DMS114 treated with DMSO at 0.1 percent for 48 hours (cell line): ENCODE measurements around the gene MLLT10.
"Not testable (repeated sequence)": the region's sequence is repeated elsewhere in the genome, so short reads cannot be mapped to it uniquely, and the experiment has no call there.

ENCODE experiments used
- DNase-seq: peaks from one replicate; lab custom pipeline; 2025; ENCODE audit not compliant: unreplicated experiment; lab: John Stamatoyannopoulos, UW

MLLT10 gene

GRCh38 chr10:21527598-21528235 lies 6.3 kb upstream of the MLLT10 start:
- DNase-seq, result no peak

GRCh38 chr10:21528236-21529031 lies 5.6 kb upstream of the MLLT10 start:
- DNase-seq, result no peak

GRCh38 chr10:21529032-21529910 lies 4.8 kb upstream of the MLLT10 start:
- no peak for DNase-seq

GRCh38 chr10:21530168-21530567 lies 3.9 kb upstream of the MLLT10 start:
- no peak for DNase-seq

- no peak for DNase-seq
These were observed 3.4 kb upstream of the MLLT10 start for GRCh38 chr10:21530641-21531040.

- DNase-seq, result no peak
These were observed 2.9 kb upstream of the MLLT10 start for GRCh38 chr10:21531164-21531563.

GRCh38 chr10:21532694-21533466 lies 1.2 kb upstream of the MLLT10 start:
- DNase-seq, result no peak

GRCh38 chr10:21534280-21534586 lies 201 bp downstream of the MLLT10 start:
- no peak for DNase-seq

- DNase-seq, result no peak
These were observed 817 bp downstream of the MLLT10 start for GRCh38 chr10:21534604-21535493.

- no peak for DNase-seq
These were observed 1.5 kb downstream of the MLLT10 start for GRCh38 chr10:21535494-21535965.

- DNase-seq, result not testable (repeated sequence)
These were observed 1.9 kb downstream of the MLLT10 start for GRCh38 chr10:21535976-21536375.

- no peak for DNase-seq
These were observed 2.8 kb downstream of the MLLT10 start for GRCh38 chr10:21536874-21537273.

GRCh38 chr10:21540701-21541100 lies 6.7 kb downstream of the MLLT10 start:
- DNase-seq, result not testable (repeated sequence)

GRCh38 chr10:21547246-21547645 lies 13.2 kb downstream of the MLLT10 start:
- no peak for DNase-seq

GRCh38 chr10:21552638-21553037 lies 18.6 kb downstream of the MLLT10 start:
- no peak for DNase-seq

GRCh38 chr10:21556527-21556926 lies 22.5 kb downstream of the MLLT10 start:
- no peak for DNase-seq

- not testable (repeated sequence) for DNase-seq
These were observed 25.0 kb downstream of the MLLT10 start for GRCh38 chr10:21558984-21559383.

- DNase-seq, result no peak
These were observed 36.9 kb downstream of the MLLT10 start for GRCh38 chr10:21570761-21571521.

- DNase-seq, result no peak
These were observed 38.5 kb downstream of the MLLT10 start for GRCh38 chr10:21572578-21572977.
